Loucy (cell line): ENCODE measurements around the gene GAL3ST2.

Experiments used
- H2AFZ ChIP-seq: fragments of 200-600 bp; sonication (generic); 2 replicates; pipeline ENCODE4 v1.6.0; 2016; ENCODE audit warnings: antibody characterized with exemption, mild to moderate bottlenecking, low read length, moderate library complexity
- H3F3A ChIP-seq: fragments of 200-600 bp; 2 replicates; pipeline ENCODE4 v1.6.0; 2016; ENCODE audit warnings: antibody characterized with exemption, low read depth, mild to moderate bottlenecking
- H3K27me3 ChIP-seq: fragments of 200-600 bp; sonication (generic); 2 replicates; pipeline ENCODE4 v1.6.1; 2014; ENCODE audit warnings: low read length, mild to moderate bottlenecking; ENCODE audit not compliant: insufficient read depth, poor library complexity, severe bottlenecking
- H3K36me3 ChIP-seq: fragments of 200-600 bp; sonication (generic); 2 replicates; pipeline ENCODE4 v1.6.1; 2016; ENCODE audit warnings: low read length; ENCODE audit not compliant: insufficient read depth
- H3K4me1 ChIP-seq: fragments of 200-600 bp; sonication (generic); 2 replicates; pipeline ENCODE4 v1.5.1; 2014; ENCODE audit warnings: low read length, mild to moderate bottlenecking; ENCODE audit not compliant: insufficient read depth, poor library complexity, severe bottlenecking
- H3K4me2 ChIP-seq: fragments of 200-600 bp; sonication (generic); 2 replicates; pipeline ENCODE4 v1.6.0; 2014; ENCODE audit warnings: antibody characterized with exemption, low read length, low read depth, mild to moderate bottlenecking; ENCODE audit not compliant: poor library complexity, severe bottlenecking
- H3K4me3 ChIP-seq: fragments of 200-600 bp; sonication (generic); 2 replicates; pipeline ENCODE4 v1.5.1; 2014; ENCODE audit warnings: low read length, mild to moderate bottlenecking, mixed read lengths; ENCODE audit not compliant: poor library complexity, severe bottlenecking
- H3K79me2 ChIP-seq: fragments of 200-600 bp; sonication (generic); 2 replicates; pipeline ENCODE4 v1.6.1; 2014; ENCODE audit warnings: low read length; ENCODE audit not compliant: insufficient read depth
- H3K9ac ChIP-seq: fragments of 200-600 bp; sonication (generic); 2 replicates; pipeline ENCODE4 v1.6.0; 2014; ENCODE audit warnings: mild to moderate bottlenecking, low read depth, low read length, moderate library complexity; ENCODE audit not compliant: poor library complexity, severe bottlenecking
- H3K9me2 ChIP-seq: fragments of 200-600 bp; sonication (generic); replicated peaks from 2 replicates; pipeline ENCODE4 v1.6.1; 2016; ENCODE audit warnings: low read depth, low read length, mixed read lengths
- H3K9me3 ChIP-seq: fragments of 200-600 bp; sonication (generic); 2 replicates; pipeline ENCODE4 v1.6.1; 2014; ENCODE audit warnings: mild to moderate bottlenecking, antibody characterized with exemption, low read length, low read depth; ENCODE audit not compliant: insufficient read depth
- H4K20me1 ChIP-seq: fragments of 200-600 bp; sonication (generic); 2 replicates; pipeline ENCODE4 v1.6.0; 2014; ENCODE audit warnings: antibody characterized with exemption, low read length, mild to moderate bottlenecking; ENCODE audit not compliant: insufficient read depth, poor library complexity, severe bottlenecking
- CTCF ChIP-seq: fragments of 200-600 bp; sonication (generic); conservative IDR thresholded peaks from 2 replicates; pipeline ENCODE4 v1.5.1; 2014; ENCODE audit warnings: mild to moderate bottlenecking, antibody characterized with exemption, low read length
- EZH2phosphoT487 ChIP-seq: fragments of 200-600 bp; IDR thresholded peaks from 2 replicates; pipeline ENCODE4 v1.6.1; 2018; ENCODE audit warnings: antibody characterized with exemption, mild to moderate bottlenecking, moderate library complexity, borderline replicate concordance

The GAL3ST2 gene

GRCh38 chr2:241733391-241734207, 43.0 kb upstream of the GAL3ST2 start:
- no peak for TF ChIP-seq CTCF
- no peak for TF ChIP-seq EZH2phosphoT487

DNA sequence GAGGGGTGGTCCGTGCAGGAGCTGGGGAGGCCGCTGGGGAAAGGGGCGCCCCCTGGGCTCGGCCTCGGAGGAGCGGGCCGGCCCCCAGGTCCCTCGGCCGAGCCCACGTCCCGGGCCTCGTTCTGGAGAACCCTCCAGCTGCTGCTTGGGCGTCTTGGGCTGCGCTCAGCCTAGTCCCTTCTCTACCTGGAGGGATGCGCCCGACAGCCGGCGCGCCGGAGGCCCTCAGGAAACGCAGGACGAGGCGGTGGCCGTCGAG, 42.5 kb upstream of the GAL3ST2 start:
- Histone ChIP-seq H3K9me2 (no peaks in the 10 kb centered on the region), H3K4me1 (peaks cover 38% of the 10 kb centered on the region), H3K9me3 (no peaks in the 10 kb centered on the region), H3K79me2 (peaks cover 6% of the 10 kb centered on the region; the same call in 1 of the 2 replicates), H3F3A (no peaks in the 10 kb centered on the region), H3K27me3 (no peaks in the 10 kb centered on the region), H4K20me1 (peaks cover 2% of the 10 kb centered on the region), H2AFZ (peak overlapping the region; percentile 95), H3K36me3 (no peaks in the 10 kb centered on the region), H3K4me2 (peak overlapping the region; percentile 74), H3K9ac (no peak overlapping the region), H3K4me3 (peak overlapping the region; percentile 93)
- TF ChIP-seq CTCF, result peak; percentile 25; the same call in 1 of the 2 replicates
- TF ChIP-seq EZH2phosphoT487, result no peak

More at GRCh38 chr2:241733391-241734207, 43.0 kb upstream of the GAL3ST2 start:
- no peak overlapping the region for H3K9ac ChIP-seq
- H3K4me2 ChIP-seq, result peak overlapping the region; percentile 74
- no peaks in the 10 kb centered on the region for H3K36me3 ChIP-seq
- peaks cover 6% of the 10 kb centered on the region; the same call in 1 of the 2 replicates for H3K79me2 ChIP-seq
- peaks cover 34% of the 10 kb centered on the region for H3K4me1 ChIP-seq
- H3F3A ChIP-seq, result no peaks in the 10 kb centered on the region
- H3K9me3 ChIP-seq, result no peaks in the 10 kb centered on the region
- peaks cover 2% of the 10 kb centered on the region for H4K20me1 ChIP-seq
- H3K9me2 ChIP-seq, result no peaks in the 10 kb centered on the region
- peak overlapping the region; percentile 93 for H3K4me3 ChIP-seq
- H2AFZ ChIP-seq, result peak overlapping the region; percentile 95
- H3K27me3 ChIP-seq, result no peaks in the 10 kb centered on the region

DNA sequence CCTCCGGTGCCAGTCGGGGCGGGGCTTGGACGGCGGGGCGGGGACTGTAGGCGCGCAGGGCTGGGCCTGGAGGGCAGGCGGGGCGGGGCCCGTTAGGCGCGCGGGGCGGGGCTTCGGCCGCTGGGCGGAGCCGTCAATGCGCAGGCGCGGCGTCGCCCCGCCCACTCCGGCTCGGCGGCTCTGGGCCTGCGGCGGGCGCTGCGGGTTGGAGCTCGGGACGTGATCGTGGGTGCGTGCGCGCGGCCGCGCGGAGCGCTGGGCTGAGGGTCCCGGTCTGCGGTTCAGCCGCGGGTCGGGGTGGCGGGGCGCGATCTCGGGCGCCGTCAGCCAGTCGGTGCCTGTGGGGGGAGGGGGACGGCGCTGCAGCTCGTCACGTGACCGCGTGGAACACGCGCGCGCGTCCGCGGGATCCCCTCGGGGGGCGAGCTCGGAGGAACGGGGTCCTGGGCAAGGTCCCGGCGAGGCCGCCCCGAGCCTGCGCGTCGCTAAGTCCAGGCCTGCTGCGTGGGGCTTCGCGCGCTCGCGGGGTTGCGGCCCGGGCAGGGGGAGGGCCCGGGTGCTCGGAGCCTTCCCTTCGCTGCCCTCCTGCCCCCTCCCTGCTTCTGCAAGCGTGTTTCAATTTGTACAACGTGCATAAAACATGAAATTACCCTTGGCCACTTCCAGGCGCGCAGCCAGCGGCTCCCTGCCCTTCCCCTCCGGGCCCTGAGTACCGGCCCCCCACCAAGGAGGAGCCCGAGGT, 42.0 kb upstream of the GAL3ST2 start, which contains the start of gene D2HGDH:
Gene D2HGDH (plus strand): TSS at position 164 of the 742 bp plus-strand sequence. CDS start 595 bp downstream, outside the sequence.
- H3K9me3 ChIP-seq, result no peaks in the 10 kb centered on the region
- peaks cover 2% of the 10 kb centered on the region for H4K20me1 ChIP-seq
- H2AFZ ChIP-seq, result peak within 1 kb of the TSS; percentile 95
- H3K36me3 ChIP-seq, result no peaks in the 10 kb centered on the region
- peak within 1 kb of the TSS; percentile 86 for H3K9ac ChIP-seq
- H3K4me3 ChIP-seq, result peak within 1 kb of the TSS; percentile 93
- no peak for TF ChIP-seq EZH2phosphoT487
- no peak for TF ChIP-seq CTCF
- H3K79me2 ChIP-seq, result peaks cover 6% of the 10 kb centered on the region; the same call in 1 of the 2 replicates
- peak within 1 kb of the TSS; percentile 78 for H3K4me2 ChIP-seq
- H3K9me2 ChIP-seq, result no peaks in the 10 kb centered on the region
- no peaks in the 10 kb centered on the region for H3K27me3 ChIP-seq
- peaks cover 43% of the 10 kb centered on the region for H3K4me1 ChIP-seq
- H3F3A ChIP-seq, result no peaks in the 10 kb centered on the region
